ENCODE data around the gene TMEM91. TPM values are rescaled to one million over a fixed set of nuclear protein-coding genes. Genes with fewer than 3 reads are reported as not detected.

Gene TMEM91
- total RNA-seq, 4 donors from 2014 or later: 25.4 to 115 (median 54.9) TPM

- WGBS, 2 donors: 69 to 74% methylated on average over 10 of the region's 10 CpGs
- DNase-seq (ENCODE audit: low spot score in 2 of 2): no peak
- intact Hi-C loops (cut with DNase I; ENCODE audit: low total_unique reads): no loop called here
- TF ChIP-seq, protein P1, sequence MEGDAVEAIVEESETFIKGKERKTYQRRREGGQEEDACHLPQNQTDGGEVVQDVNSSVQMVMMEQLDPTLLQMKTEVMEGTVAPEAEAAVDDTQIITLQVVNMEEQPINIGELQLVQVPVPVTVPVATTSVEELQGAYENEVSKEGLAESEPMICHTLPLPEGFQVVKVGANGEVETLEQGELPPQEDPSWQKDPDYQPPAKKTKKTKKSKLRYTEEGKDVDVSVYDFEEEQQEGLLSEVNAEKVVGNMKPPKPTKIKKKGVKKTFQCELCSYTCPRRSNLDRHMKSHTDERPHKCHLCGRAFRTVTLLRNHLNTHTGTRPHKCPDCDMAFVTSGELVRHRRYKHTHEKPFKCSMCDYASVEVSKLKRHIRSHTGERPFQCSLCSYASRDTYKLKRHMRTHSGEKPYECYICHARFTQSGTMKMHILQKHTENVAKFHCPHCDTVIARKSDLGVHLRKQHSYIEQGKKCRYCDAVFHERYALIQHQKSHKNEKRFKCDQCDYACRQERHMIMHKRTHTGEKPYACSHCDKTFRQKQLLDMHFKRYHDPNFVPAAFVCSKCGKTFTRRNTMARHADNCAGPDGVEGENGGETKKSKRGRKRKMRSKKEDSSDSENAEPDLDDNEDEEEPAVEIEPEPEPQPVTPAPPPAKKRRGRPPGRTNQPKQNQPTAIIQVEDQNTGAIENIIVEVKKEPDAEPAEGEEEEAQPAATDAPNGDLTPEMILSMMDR (IDR thresholded peaks at IDR 0.05): no peak
- TF ChIP-seq POLR2A (IDR thresholded peaks at IDR 0.05): no peak
- no peak overlapping the region for H3K4me3 ChIP-seq (ENCODE audit: low read depth, poor library complexity, severe bottlenecking)
These were observed 14.0 kb upstream of the TMEM91 start for GRCh38 chr19:41362143-41362847.

DNA sequence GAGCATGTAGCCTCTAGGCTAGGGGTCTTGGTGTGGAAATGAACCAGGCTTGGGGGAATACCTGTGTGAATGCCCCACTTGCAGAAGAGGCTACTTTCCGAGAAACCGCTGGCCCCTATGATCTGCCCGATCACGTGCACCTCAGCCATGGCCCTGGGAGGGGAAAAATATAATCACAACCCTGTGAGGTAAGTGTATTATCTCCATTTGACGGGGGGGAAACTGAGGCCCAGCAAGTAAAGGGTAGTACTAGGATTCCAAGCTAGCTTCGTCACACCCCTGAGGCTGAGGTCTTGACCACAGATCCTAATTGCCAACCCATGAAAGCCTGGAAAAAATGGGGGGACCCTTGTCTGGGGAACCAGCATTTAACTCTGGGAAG, 13.0 kb upstream of the TMEM91 start:
- H3K4me3 ChIP-seq (ENCODE audit: low read depth, poor library complexity, severe bottlenecking): no peak overlapping the region
- intact Hi-C loops (cut with DNase I; ENCODE audit: low total_unique reads): no loop called here
- 46 to 51% methylated on average over 6 of the region's 6 CpGs for WGBS, 2 donors
- TF ChIP-seq POLR2A (IDR thresholded peaks at IDR 0.05): no peak
- TF ChIP-seq, protein P1 (IDR thresholded peaks at IDR 0.05): no peak
- no peak for DNase-seq (ENCODE audit: low spot score in 2 of 2)

GRCh38 chr19:41363753-41364523, 12.4 kb upstream of the TMEM91 start, which contains the start of gene B9D2:
Gene B9D2, minus strand, starts transcription at chr19:41364149. Its CDS starts 630 bp downstream, at chr19:41363519.
- intact Hi-C loops (cut with DNase I; ENCODE audit: low total_unique reads): no loop called here
- TF ChIP-seq, protein P1 (IDR thresholded peaks at IDR 0.05): no peak
- TF ChIP-seq POLR2A (IDR thresholded peaks at IDR 0.05): no peak
- H3K4me3 ChIP-seq (ENCODE audit: low read depth, poor library complexity, severe bottlenecking): peak within 1 kb of the TSS; percentile 41
- 0% methylated on average over 27 to 50 of the region's 56 CpGs for WGBS, 2 donors
- DNase-seq (ENCODE audit: low spot score in 2 of 2): peak; percentile 98 to 99

- TF ChIP-seq, protein P1 (IDR thresholded peaks at IDR 0.05): no peak
- no peak for TF ChIP-seq POLR2A (IDR thresholded peaks at IDR 0.05)
- intact Hi-C loops (cut with DNase I; ENCODE audit: low total_unique reads): no loop called here
- DNase-seq (ENCODE audit: low spot score in 2 of 2): no peak
- H3K4me3 ChIP-seq (ENCODE audit: low read depth, poor library complexity, severe bottlenecking): peak overlapping the region; percentile 41
- WGBS, 2 donors: 71 to 76% methylated on average over 14 of the region's 14 CpGs
These were observed 11.6 kb upstream of the TMEM91 start for GRCh38 chr19:41364524-41365391.

GRCh38 chr19:41366089-41366488, 10.2 kb upstream of the TMEM91 start:
- intact Hi-C loops (cut with DNase I; ENCODE audit: low total_unique reads): no loop called here
- TF ChIP-seq, protein P1 (IDR thresholded peaks at IDR 0.05): no peak
- no peak for TF ChIP-seq POLR2A (IDR thresholded peaks at IDR 0.05)
- H3K4me3 ChIP-seq (ENCODE audit: low read depth, poor library complexity, severe bottlenecking): no peak overlapping the region
- no peak for DNase-seq (ENCODE audit: low spot score in 2 of 2)
- WGBS, 2 donors: 95 to 100% methylated on average over 1 of the region's 1 CpG
